ENCODE results near the gene WDFY4.

WDFY4 gene

DNA sequence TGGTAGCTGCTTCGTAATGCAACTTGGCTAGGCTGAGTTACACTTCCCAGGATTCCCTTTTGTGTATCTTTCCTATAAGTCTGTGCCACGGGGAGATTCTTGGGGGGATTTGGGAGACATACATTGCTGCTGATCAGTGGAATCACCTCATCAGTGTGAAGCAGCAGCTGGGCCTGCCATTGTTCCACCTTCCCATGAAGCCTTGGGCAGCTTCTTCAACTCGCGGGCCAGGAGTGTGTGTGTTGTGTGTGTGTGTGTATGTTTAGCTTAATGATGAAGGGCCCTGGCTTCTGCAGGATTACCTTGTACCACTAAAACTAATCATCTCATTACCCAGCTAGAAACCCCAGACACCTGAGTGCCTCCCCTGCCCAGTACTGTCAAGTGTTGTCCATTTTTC is 46.5 kb upstream of the WDFY4 start:
- TF ChIP-seq POLR2AphosphoS5 (IDR thresholded peaks at IDR 0.05; ENCODE audit: low read depth, low read length) (no peak), TAF1 (IDR thresholded peaks at IDR 0.05; ENCODE audit: borderline replicate concordance, insufficient read depth, low read length) (no peak), SIN3A (IDR thresholded peaks at IDR 0.05; ENCODE audit: borderline replicate concordance, insufficient read depth, low read length) (no peak), FOXP2 (optimal IDR thresholded peaks at IDR 0.05; ENCODE audit: borderline replicate concordance, extremely low read depth, extremely low read length, insufficient read depth) (no peak)
- TF ChIP-seq, protein P1, sequence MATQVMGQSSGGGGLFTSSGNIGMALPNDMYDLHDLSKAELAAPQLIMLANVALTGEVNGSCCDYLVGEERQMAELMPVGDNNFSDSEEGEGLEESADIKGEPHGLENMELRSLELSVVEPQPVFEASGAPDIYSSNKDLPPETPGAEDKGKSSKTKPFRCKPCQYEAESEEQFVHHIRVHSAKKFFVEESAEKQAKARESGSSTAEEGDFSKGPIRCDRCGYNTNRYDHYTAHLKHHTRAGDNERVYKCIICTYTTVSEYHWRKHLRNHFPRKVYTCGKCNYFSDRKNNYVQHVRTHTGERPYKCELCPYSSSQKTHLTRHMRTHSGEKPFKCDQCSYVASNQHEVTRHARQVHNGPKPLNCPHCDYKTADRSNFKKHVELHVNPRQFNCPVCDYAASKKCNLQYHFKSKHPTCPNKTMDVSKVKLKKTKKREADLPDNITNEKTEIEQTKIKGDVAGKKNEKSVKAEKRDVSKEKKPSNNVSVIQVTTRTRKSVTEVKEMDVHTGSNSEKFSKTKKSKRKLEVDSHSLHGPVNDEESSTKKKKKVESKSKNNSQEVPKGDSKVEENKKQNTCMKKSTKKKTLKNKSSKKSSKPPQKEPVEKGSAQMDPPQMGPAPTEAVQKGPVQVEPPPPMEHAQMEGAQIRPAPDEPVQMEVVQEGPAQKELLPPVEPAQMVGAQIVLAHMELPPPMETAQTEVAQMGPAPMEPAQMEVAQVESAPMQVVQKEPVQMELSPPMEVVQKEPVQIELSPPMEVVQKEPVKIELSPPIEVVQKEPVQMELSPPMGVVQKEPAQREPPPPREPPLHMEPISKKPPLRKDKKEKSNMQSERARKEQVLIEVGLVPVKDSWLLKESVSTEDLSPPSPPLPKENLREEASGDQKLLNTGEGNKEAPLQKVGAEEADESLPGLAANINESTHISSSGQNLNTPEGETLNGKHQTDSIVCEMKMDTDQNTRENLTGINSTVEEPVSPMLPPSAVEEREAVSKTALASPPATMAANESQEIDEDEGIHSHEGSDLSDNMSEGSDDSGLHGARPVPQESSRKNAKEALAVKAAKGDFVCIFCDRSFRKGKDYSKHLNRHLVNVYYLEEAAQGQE (IDR thresholded peaks at IDR 0.05; ENCODE audit: insufficient read depth in 1 of 2, low read depth in 2 of 2, low read length in 2 of 2): no peak

DNA sequence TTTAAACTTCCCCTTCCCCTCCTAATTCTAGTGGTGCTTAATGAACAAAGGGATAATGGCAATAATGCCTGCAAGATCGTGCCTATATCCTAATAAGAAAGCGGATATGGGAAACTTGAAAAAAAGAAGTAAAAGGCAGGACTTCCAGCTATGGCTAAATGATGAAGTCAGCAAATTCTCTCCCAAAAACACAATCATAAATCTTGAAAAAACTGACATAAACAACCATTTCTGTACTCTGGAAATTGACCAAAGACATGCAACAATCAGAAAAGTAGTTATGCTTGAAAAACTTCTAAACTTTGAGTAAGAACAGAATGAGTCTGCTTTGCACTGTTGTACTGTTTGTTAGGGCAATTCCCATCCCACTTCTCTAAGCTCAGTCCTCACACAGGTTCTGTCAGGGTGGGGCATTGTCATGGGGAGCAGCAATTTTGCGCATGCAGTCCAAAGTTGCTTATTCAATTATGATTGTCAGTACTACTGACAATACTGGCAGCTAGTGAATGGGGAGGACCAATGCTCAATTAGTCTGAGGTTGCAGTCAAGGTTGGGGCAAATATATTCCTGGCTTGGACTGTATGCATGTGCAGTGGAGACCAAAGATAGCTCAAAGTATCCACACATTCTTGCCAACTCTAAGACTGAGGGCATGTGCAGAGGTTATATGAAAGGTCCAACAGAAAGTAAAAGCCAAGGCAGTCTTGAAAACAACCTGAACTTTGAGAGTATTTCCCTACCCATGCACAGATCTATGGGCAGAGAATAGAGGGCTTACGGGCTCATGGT is 45.7 kb upstream of the WDFY4 start:
- TF ChIP-seq TAF1 (IDR thresholded peaks at IDR 0.05; ENCODE audit: borderline replicate concordance, insufficient read depth, low read length) (no peak), POLR2AphosphoS5 (IDR thresholded peaks at IDR 0.05; ENCODE audit: low read depth, low read length) (no peak)

- no peak for TF ChIP-seq FOXP2 (optimal IDR thresholded peaks at IDR 0.05; ENCODE audit: borderline replicate concordance, extremely low read depth, extremely low read length, insufficient read depth)
- no peak for TF ChIP-seq POLR2AphosphoS5 (IDR thresholded peaks at IDR 0.05; ENCODE audit: low read depth, low read length)
- no peak for TF ChIP-seq TAF1 (IDR thresholded peaks at IDR 0.05; ENCODE audit: borderline replicate concordance, insufficient read depth, low read length)
- TF ChIP-seq SIN3A (IDR thresholded peaks at IDR 0.05; ENCODE audit: borderline replicate concordance, insufficient read depth, low read length): no peak
- TF ChIP-seq, protein P1 (IDR thresholded peaks at IDR 0.05; ENCODE audit: insufficient read depth in 1 of 2, low read depth in 2 of 2, low read length in 2 of 2): no peak
These were observed 45.0 kb upstream of the WDFY4 start for GRCh38 chr10:48639632-48640031.

DNA sequence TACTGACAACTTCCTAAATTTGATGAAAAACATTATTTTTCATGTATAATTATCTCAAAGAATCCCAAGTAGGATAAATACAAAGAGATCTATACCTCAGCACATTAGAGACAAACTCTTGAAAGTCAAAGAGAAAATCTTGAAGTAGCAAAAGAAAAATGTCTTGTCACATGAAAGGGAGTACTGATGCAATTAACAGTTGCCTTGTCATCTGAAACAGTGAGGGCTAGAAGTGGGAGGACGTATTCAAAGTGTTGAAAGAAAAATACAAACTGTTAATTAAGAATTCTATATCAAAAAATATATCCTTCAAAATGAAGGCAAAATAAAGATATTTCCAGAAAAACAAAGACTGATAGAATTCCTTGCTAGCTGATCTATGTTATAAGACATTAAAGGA is 44.3 kb upstream of the WDFY4 start:
- no peak for TF ChIP-seq POLR2AphosphoS5 (IDR thresholded peaks at IDR 0.05; ENCODE audit: low read depth, low read length)
- TF ChIP-seq FOXP2 (optimal IDR thresholded peaks at IDR 0.05; ENCODE audit: borderline replicate concordance, extremely low read depth, extremely low read length, insufficient read depth): no peak
- TF ChIP-seq SIN3A (IDR thresholded peaks at IDR 0.05; ENCODE audit: borderline replicate concordance, insufficient read depth, low read length): no peak
- TF ChIP-seq, protein P1 (IDR thresholded peaks at IDR 0.05; ENCODE audit: insufficient read depth in 1 of 2, low read depth in 2 of 2, low read length in 2 of 2): no peak
- no peak for TF ChIP-seq TAF1 (IDR thresholded peaks at IDR 0.05; ENCODE audit: borderline replicate concordance, insufficient read depth, low read length)

DNA sequence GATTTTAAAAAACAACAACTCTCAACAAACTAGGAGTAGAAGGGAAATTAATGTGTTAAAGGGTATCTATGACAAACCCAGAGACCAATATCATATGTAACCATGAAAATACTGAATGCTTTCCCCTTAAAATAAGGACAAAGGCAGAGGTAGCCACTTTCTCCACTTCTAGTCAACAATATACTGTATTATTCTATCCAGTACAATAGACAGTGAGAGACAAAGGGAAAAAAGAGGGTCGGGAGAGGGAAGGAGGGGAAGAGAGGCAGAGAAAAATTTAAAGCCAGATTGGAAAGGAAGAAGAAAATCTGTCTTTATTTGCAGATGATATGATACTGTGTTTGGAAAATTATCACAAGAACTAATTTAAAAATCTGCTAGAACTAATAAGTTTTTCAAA is 39.1 kb upstream of the WDFY4 start:
- TF ChIP-seq FOXP2 (optimal IDR thresholded peaks at IDR 0.05; ENCODE audit: borderline replicate concordance, extremely low read depth, extremely low read length, insufficient read depth): no peak
- no peak for TF ChIP-seq TAF1 (IDR thresholded peaks at IDR 0.05; ENCODE audit: borderline replicate concordance, insufficient read depth, low read length)
- TF ChIP-seq, protein P1 (IDR thresholded peaks at IDR 0.05; ENCODE audit: insufficient read depth in 1 of 2, low read depth in 2 of 2, low read length in 2 of 2): no peak
